ENCODE results near the gene CHST11. TPM values are rescaled to one million over a fixed set of nuclear protein-coding genes. Genes with fewer than 3 reads are reported as not detected.

The CHST11 gene
- total and polyA plus RNA-seq, 10 donors: 5.2 to 65.1 (median 48.4) TPM

- Histone ChIP-seq H3K4me1 (peaks cover 52 to 89% (median 72%) of the 10 kb centered on the region in 6 donors), H3K36me3 (no peaks in the 10 kb centered on the region), H3K9me3 (no peaks in the 10 kb centered on the region), H3K27me3 (replicated peaks in 1 of 7) (no peaks in the 10 kb centered on the region), H3K4me3 (peak overlapping the region in 5 of 8 donors; percentile 9 to 99 (median 94)), H3K27ac (peak overlapping the region; percentile 84 to 93 (median 90))
- DNase-seq: no peak
- 46 to 59% (median 51%) methylated on average over 10 of the region's 10 CpGs for whole genome bisulfite sequencing, 5 donors
- TF ChIP-seq, protein P1, sequence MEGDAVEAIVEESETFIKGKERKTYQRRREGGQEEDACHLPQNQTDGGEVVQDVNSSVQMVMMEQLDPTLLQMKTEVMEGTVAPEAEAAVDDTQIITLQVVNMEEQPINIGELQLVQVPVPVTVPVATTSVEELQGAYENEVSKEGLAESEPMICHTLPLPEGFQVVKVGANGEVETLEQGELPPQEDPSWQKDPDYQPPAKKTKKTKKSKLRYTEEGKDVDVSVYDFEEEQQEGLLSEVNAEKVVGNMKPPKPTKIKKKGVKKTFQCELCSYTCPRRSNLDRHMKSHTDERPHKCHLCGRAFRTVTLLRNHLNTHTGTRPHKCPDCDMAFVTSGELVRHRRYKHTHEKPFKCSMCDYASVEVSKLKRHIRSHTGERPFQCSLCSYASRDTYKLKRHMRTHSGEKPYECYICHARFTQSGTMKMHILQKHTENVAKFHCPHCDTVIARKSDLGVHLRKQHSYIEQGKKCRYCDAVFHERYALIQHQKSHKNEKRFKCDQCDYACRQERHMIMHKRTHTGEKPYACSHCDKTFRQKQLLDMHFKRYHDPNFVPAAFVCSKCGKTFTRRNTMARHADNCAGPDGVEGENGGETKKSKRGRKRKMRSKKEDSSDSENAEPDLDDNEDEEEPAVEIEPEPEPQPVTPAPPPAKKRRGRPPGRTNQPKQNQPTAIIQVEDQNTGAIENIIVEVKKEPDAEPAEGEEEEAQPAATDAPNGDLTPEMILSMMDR (IDR thresholded peaks at IDR 0.05 in 8 of 11, conservative IDR thresholded peaks at IDR 0.05 in 3 of 11): no peak
- no peak for TF ChIP-seq POLR2AphosphoS5 (IDR thresholded peaks at IDR 0.05)
- TF ChIP-seq POLR2A (IDR thresholded peaks at IDR 0.05): no peak
- intact Hi-C loops (cut with DNase I; ENCODE audit: low total_unique reads): no loop called here
Observed at GRCh38 chr12:104460041-104460719, 3.4 kb downstream of the CHST11 start.

DNA sequence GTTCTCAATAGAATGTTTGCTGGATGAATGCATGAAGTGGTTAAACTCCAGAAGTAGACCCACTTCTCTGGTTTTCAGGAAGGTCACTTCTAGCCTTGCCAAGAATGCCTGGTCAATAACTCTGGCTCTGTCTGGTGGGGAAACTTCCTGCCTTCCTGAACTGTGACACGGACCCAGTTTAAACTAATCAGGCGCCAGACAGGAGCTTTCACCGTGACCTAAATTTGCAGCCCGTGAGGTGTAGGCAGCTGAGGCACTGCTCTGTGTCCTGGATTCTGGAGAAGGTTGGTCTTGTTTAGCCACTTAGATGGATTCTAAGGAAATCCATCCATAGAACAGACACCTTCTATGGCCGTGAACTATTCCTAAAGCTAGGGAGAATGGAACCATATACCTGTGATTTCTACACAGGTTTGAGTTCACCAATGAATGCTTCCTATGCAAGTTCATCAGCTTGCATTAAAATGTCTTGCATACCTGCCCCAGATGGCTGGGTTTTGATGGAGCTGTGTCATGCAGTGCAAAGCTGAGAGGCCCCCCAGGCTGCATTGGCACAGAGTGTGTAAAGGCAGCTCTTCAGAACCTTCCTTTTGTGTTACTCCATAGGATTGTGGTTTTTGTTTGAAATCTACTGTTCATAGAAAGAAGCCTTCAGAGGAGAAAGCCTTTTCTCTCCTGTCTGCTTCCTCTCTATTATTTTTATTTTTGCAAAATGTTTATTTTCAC lies 4.4 kb downstream of the CHST11 start:
- peak overlapping the region in 2 of 8 donors; percentile 7 to 87 for H3K4me3 ChIP-seq
- intact Hi-C loops (cut with DNase I; ENCODE audit: low total_unique reads): no loop called here
- TF ChIP-seq POLR2AphosphoS5 (IDR thresholded peaks at IDR 0.05) (no peak), POLR2A (IDR thresholded peaks at IDR 0.05) (no peak)
- TF ChIP-seq, protein P1 (IDR thresholded peaks at IDR 0.05 in 8 of 11, conservative IDR thresholded peaks at IDR 0.05 in 3 of 11): no peak
- 21 to 44% (median 31%) methylated on average over 5 of the region's 5 CpGs for WGBS, 5 donors
- peak overlapping the region; percentile 27 to 93 (median 90) for H3K27ac ChIP-seq
- H3K27me3 ChIP-seq (replicated peaks in 1 of 7): no peaks in the 10 kb centered on the region
- DNase-seq: no peak
- no peaks in the 10 kb centered on the region for H3K9me3 ChIP-seq
- H3K4me1 ChIP-seq: peaks cover 60 to 91% (median 74%) of the 10 kb centered on the region in 6 donors
- H3K36me3 ChIP-seq: no peaks in the 10 kb centered on the region

- DNase-seq: no peak
- peak overlapping the region; percentile 49 to 93 (median 90) for H3K27ac ChIP-seq
- H3K27me3 ChIP-seq (replicated peaks in 1 of 7): no peaks in the 10 kb centered on the region
- no peaks in the 10 kb centered on the region for H3K36me3 ChIP-seq
- peaks cover 67 to 97% (median 83%) of the 10 kb centered on the region in 6 donors for H3K4me1 ChIP-seq
- H3K9me3 ChIP-seq: no peaks in the 10 kb centered on the region
- TF ChIP-seq POLR2A (IDR thresholded peaks at IDR 0.05) (no peak), POLR2AphosphoS5 (IDR thresholded peaks at IDR 0.05) (no peak)
- TF ChIP-seq, protein P1 (IDR thresholded peaks at IDR 0.05 in 8 of 11, conservative IDR thresholded peaks at IDR 0.05 in 3 of 11): no peak
- WGBS, 5 donors: 9 to 46% (median 33%) methylated on average over 1 of the region's 1 CpG
- peak overlapping the region in 2 of 8 donors; percentile 10 to 44 for H3K4me3 ChIP-seq
- intact Hi-C loops (cut with DNase I; ENCODE audit: low total_unique reads): no loop called here
Observed at GRCh38 chr12:104462325-104462724, 5.6 kb downstream of the CHST11 start.

- no peak for DNase-seq
- intact Hi-C loops (cut with DNase I; ENCODE audit: low total_unique reads): no loop called here
- TF ChIP-seq POLR2A (IDR thresholded peaks at IDR 0.05) (no peak), POLR2AphosphoS5 (IDR thresholded peaks at IDR 0.05) (peak in 1 of 3 donors; percentile 60)
- Histone ChIP-seq H3K4me1 (peaks cover 72 to 100% (median 89%) of the 10 kb centered on the region in 6 donors), H3K4me3 (peak overlapping the region in 2 of 8 donors; percentile 10 to 44), H3K36me3 (no peaks in the 10 kb centered on the region), H3K27me3 (replicated peaks in 1 of 7) (no peaks in the 10 kb centered on the region), H3K9me3 (no peaks in the 10 kb centered on the region), H3K27ac (peak overlapping the region; percentile 49 to 93 (median 90))
- WGBS, 5 donors: 0 to 21% (median 10%) methylated on average over 1 of the region's 1 CpG
Observed at GRCh38 chr12:104462931-104463339, 6.2 kb downstream of the CHST11 start.

All from spleen (tissue), 11 donors.